ENCODE measurements around the gene SMIM38. TPM values are rescaled to one million over a fixed set of nuclear protein-coding genes. Genes with fewer than 3 reads are reported as not detected.

The SMIM38 gene
- total RNA-seq, 1 donor from 2014 or later = 0.65 TPM

DNA sequence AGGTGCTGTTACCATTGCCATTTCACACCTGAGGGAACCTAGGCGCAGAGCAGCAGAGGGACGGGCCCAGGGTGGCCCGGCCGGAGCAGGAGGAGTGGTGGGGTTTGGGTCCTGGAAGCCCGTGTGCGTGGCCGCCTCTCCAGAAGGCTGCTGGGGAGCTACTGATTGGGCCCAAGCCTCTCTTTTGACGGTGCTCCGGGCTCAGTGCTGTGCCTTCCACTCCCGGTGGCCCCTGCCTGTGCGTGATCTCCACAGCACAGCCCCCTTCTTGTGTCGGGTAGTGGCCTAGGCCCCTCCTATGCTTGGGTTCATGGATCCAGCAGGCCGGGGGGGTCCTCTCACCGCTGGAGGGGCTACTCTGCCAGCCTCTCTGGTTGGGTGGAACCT is 41.0 kb downstream of the SMIM38 start:
- no peaks in the 10 kb centered on the region for H3K36me3 Mint-ChIP-seq (ENCODE audit: insufficient read depth)
- H3K9me3 Mint-ChIP-seq (ENCODE audit: low read depth) = peaks cover 10% of the 10 kb centered on the region
- peaks cover 16% of the 10 kb centered on the region for H3K27me3 Mint-ChIP-seq
- no peak for DNase-seq (ENCODE audit: low spot score, unreplicated experiment)
- no peak overlapping the region for H3K4me3 Mint-ChIP-seq (ENCODE audit: low read depth)
- H3K4me1 Mint-ChIP-seq (ENCODE audit: low read depth) = peaks cover 11% of the 10 kb centered on the region
- H3K27ac Mint-ChIP-seq = no peak overlapping the region
- no peak for TF ChIP-seq CTCF (IDR thresholded peaks at IDR 0.05; ENCODE audit: unreplicated experiment)

DNA sequence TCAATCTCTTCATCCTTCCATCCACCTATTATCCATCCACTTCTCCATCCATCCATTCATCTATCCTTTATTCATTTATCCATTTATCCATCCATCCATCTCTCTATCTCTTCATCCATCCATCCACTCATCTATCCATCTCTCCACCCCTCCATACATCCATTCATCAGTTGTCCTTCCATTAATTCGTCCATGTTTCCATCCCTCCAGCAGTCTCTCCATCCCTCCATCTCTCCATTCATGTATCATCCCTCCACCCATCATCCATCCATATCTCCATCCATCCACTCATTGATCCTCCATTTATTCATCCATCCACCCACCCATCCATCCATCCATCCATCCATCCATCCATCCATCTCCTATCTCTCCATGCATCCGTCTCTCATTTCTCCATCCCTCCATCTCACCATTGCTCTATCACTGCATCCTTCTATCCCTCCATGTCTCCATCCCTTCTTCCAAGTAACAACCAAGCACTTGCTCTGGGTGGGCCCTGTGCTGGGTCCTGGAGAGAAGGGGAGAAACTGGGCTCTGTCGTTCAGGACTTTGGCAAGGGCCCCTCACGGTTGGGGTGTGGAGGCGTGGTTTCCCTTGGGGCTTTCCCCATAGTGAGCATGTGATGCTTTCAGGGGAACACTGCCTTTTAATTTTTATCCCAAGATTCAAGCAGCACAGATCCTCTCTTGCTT is 43.3 kb downstream of the SMIM38 start:
- Mint-ChIP-seq H3K4me1 (ENCODE audit: low read depth) (peaks cover 4% of the 10 kb centered on the region), H3K27ac (no peak overlapping the region), H3K27me3 (peaks cover 19% of the 10 kb centered on the region), H3K9me3 (ENCODE audit: low read depth) (peaks cover 10% of the 10 kb centered on the region), H3K36me3 (ENCODE audit: insufficient read depth) (no peaks in the 10 kb centered on the region), H3K4me3 (ENCODE audit: low read depth) (no peak overlapping the region)
- no peak for DNase-seq (ENCODE audit: low spot score, unreplicated experiment)
- TF ChIP-seq CTCF (IDR thresholded peaks at IDR 0.05; ENCODE audit: unreplicated experiment) = no peak

GRCh38 chr11:69199583-69200315 is 44.0 kb downstream of the SMIM38 start:
- peak overlapping the region; percentile 59 for H3K27ac Mint-ChIP-seq
- H3K4me3 Mint-ChIP-seq (ENCODE audit: low read depth) = no peak overlapping the region
- DNase-seq (ENCODE audit: low spot score, unreplicated experiment) = no peak
- H3K27me3 Mint-ChIP-seq = peaks cover 17% of the 10 kb centered on the region
- TF ChIP-seq CTCF (IDR thresholded peaks at IDR 0.05; ENCODE audit: unreplicated experiment) = no peak
- H3K9me3 Mint-ChIP-seq (ENCODE audit: low read depth) = peaks cover 4% of the 10 kb centered on the region
- H3K4me1 Mint-ChIP-seq (ENCODE audit: low read depth) = peaks cover 4% of the 10 kb centered on the region
- H3K36me3 Mint-ChIP-seq (ENCODE audit: insufficient read depth) = no peaks in the 10 kb centered on the region

DNA sequence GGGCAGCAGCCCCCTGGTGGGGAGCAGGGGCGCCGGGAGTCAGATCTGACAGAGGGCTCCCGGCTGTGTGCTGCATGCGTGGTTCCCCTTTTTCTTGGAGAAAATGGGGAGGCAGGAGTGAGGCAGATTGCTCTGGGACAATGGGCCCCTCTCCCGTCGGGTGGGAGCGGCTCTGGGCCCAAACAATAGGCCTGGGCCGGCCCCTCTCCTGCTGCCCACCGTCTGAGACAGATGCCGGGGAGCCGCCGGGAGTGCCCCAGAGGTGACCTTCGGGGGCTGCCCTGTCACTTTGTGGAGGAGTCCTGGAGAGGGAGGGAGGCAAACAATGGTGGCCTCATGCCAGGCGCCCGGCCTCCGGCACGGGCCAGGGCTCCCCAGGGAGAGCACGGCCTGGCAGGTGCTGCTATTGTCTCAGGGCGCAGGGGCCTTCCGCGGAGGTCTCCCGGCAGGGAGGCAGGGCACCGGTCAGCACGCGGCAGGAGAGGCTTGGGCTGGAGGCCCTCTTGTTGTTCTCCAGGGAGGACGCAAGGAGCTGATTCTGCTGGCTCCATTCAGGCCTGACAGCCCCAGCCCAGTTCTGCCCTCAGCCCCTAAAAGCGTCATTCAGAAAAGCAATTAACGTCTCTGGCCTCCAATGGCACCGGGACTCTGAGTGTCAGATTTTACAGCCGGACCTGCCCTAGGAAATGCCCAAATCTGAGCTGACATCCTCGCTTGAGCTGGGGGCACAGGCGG is 44.8 kb downstream of the SMIM38 start:
- H3K36me3 Mint-ChIP-seq (ENCODE audit: insufficient read depth) = no peaks in the 10 kb centered on the region

More for the DNA sequence above, 44.8 kb downstream of the SMIM38 start:
- H3K27me3 Mint-ChIP-seq = peaks cover 17% of the 10 kb centered on the region
- H3K27ac Mint-ChIP-seq = no peak overlapping the region
- H3K4me1 Mint-ChIP-seq (ENCODE audit: low read depth) = peaks cover 4% of the 10 kb centered on the region
- H3K9me3 Mint-ChIP-seq (ENCODE audit: low read depth) = no peaks in the 10 kb centered on the region
- H3K4me3 Mint-ChIP-seq (ENCODE audit: low read depth) = no peak overlapping the region
- peak; percentile 29 for TF ChIP-seq CTCF (IDR thresholded peaks at IDR 0.05; ENCODE audit: unreplicated experiment)
- DNase-seq (ENCODE audit: low spot score, unreplicated experiment) = no peak

Data from progenitor cell of endocrine pancreas (in vitro differentiated cells).